Testis (tissue), 3 donors: Measurements from ENCODE around the gene HOMER1. TPM values are rescaled to one million over a fixed set of nuclear protein-coding genes. Genes with fewer than 3 reads are reported as not detected.

Source experiments
- DNase-seq: peaks from one replicate; pipeline ENCODE4 v3.0.0-alpha.2; 2019
- H3K27ac ChIP-seq, 2 donors: fragments of 200-600 bp; sonication (generic); one replicate each; pipeline ENCODE4 v1.5.1; 2019
- H3K27me3 ChIP-seq: fragments of 200-600 bp; sonication (generic); one replicate; pipeline ENCODE4 v1.5.1; 2019
- H3K36me3 ChIP-seq: fragments of 200-600 bp; sonication (generic); one replicate; pipeline ENCODE4 v1.5.1; 2017; ENCODE audit warnings: low read depth; ENCODE audit errors: missing control alignments
- H3K4me1 ChIP-seq: fragments of 200-600 bp; sonication (generic); one replicate; pipeline ENCODE4 v1.5.1; 2019
- H3K4me3 ChIP-seq, 2 donors: fragments of 200-600 bp; sonication (generic); one replicate each; pipeline ENCODE4 v1.5.1; 2017 to 2019
- H3K9me3 ChIP-seq: fragments of 200-600 bp; sonication (generic); one replicate; pipeline ENCODE4 v1.5.1; 2017
- CTCF ChIP-seq, 3 experiments: fragments of 450-650 bp in 2 of 3; fragments of 200-600 bp in 1 of 3; sonication (generic) in 1 of 3; IDR thresholded peaks; one replicate each; pipeline ENCODE4 v1.5.1; 2016 to 2019; ENCODE audit warnings: antibody characterized with exemption in 3 of 3, mild to moderate bottlenecking in 2 of 3, moderate library complexity in 1 of 3
- POLR2A ChIP-seq: fragments of 450-650 bp; IDR thresholded peaks from one replicate; pipeline ENCODE4 v1.6.1; 2017; ENCODE audit warnings: antibody characterized with exemption, mild to moderate bottlenecking, moderate library complexity
- WGBS, 2 donors: methylation state at CpG; one replicate each; pipeline ENCODE4 v1.1.5; 2018; 5-methylcytosine and 5-hydroxymethylcytosine counted together
- intact Hi-C: fragments of 100-400 bp; cut with DNase I; formaldehyde crosslinking; loops from one replicate; pipeline ENCODE4 v1.15.1; 2023; ENCODE audit warnings: low total_unique reads
- polyA plus RNA-seq: library from polyadenylated mRNA; stranded (reverse); fragments of 350-450 nt; fragmentation: Illumina TruSeq; extraction: RNeasy Lipid Tissue Mini Kit (QIAGEN cat#74804); gene quantifications from one replicate; pipeline ENCODE4 v1.2.3, GENCODE V29; 2014; ENCODE audit warnings: low read depth, low replicate concordance; ENCODE audit not compliant: insufficient read depth
- total RNA-seq, 2 donors: library from RNA; depleted of rRNA; stranded (reverse); fragments of >200 nt; gene quantifications; one replicate each; pipeline ENCODE4 v1.2.3, GENCODE V29; 2016

HOMER1 gene
- total and polyA plus RNA-seq, 3 donors from 2014 or later: 5.7 to 23.0 (median 20.4) TPM

- no peak overlapping the region for H3K27ac ChIP-seq
- no peaks in the 10 kb centered on the region for H3K9me3 ChIP-seq
- no peaks in the 10 kb centered on the region for H3K4me1 ChIP-seq
- H3K4me3 ChIP-seq: no peak overlapping the region
- intact Hi-C loops: no loop called here
- DNase-seq: no peak
- TF ChIP-seq CTCF (IDR thresholded peaks at IDR 0.05) (no peak), POLR2A (no peak)
- H3K36me3 ChIP-seq: no peaks in the 10 kb centered on the region
- WGBS, 2 donors: 74 to 79% methylated on average over 2 of the region's 2 CpGs
- H3K27me3 ChIP-seq: no peaks in the 10 kb centered on the region
Observed at GRCh38 chr5:79416499-79416898, 97.4 kb downstream of the HOMER1 start.

GRCh38 chr5:79413112-79413511, 100.8 kb downstream of the HOMER1 start:
- no peak for DNase-seq
- H3K36me3 ChIP-seq: no peaks in the 10 kb centered on the region

DNA sequence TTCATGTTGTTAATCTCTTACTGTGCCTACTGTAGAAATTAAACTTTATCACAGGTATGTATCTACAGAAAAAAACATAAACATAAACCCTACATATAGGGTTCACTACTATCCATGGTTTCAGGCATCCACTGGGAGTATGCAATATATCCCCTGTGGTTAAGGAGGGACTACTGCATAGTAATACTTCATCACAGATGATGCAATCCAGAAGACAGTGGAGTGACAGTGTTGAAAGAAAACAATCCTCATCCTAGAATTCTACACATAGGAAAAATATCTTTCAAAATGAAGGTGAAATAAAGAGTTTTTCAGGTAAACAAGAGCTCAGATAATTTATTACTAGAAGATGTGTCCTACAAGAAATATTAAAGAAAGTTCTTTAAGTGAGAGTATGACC, 105.9 kb downstream of the HOMER1 start:
- no peak for DNase-seq
- no peak overlapping the region for H3K27ac ChIP-seq
- no peaks in the 10 kb centered on the region for H3K9me3 ChIP-seq
- intact Hi-C loops: no loop called here
- TF ChIP-seq POLR2A: no peak
- TF ChIP-seq CTCF (IDR thresholded peaks at IDR 0.05): no peak
- H3K4me1 ChIP-seq: no peaks in the 10 kb centered on the region
- H3K27me3 ChIP-seq: no peaks in the 10 kb centered on the region
- H3K4me3 ChIP-seq: no peak overlapping the region
- H3K36me3 ChIP-seq: no peaks in the 10 kb centered on the region

More at GRCh38 chr5:79413112-79413511, 100.8 kb downstream of the HOMER1 start:
- no peaks in the 10 kb centered on the region for H3K9me3 ChIP-seq
- H3K27me3 ChIP-seq: no peaks in the 10 kb centered on the region
- H3K4me1 ChIP-seq: no peaks in the 10 kb centered on the region
- intact Hi-C loops: no loop called here
- TF ChIP-seq POLR2A: no peak
- TF ChIP-seq CTCF (IDR thresholded peaks at IDR 0.05): no peak
- H3K4me3 ChIP-seq: no peak overlapping the region
- H3K27ac ChIP-seq: no peak overlapping the region

- TF ChIP-seq POLR2A (no peak), CTCF (IDR thresholded peaks at IDR 0.05) (no peak)
- intact Hi-C loops: no loop called here
- no peaks in the 10 kb centered on the region for H3K36me3 ChIP-seq
- WGBS, 2 donors: 93 to 95% methylated on average over 1 of the region's 1 CpG
- no peak overlapping the region for H3K4me3 ChIP-seq
- H3K27ac ChIP-seq: no peak overlapping the region
- no peaks in the 10 kb centered on the region for H3K27me3 ChIP-seq
- no peak for DNase-seq
- H3K9me3 ChIP-seq: no peaks in the 10 kb centered on the region
- H3K4me1 ChIP-seq: no peaks in the 10 kb centered on the region
Observed at GRCh38 chr5:79407591-79407990, 106.3 kb downstream of the HOMER1 start.

DNA sequence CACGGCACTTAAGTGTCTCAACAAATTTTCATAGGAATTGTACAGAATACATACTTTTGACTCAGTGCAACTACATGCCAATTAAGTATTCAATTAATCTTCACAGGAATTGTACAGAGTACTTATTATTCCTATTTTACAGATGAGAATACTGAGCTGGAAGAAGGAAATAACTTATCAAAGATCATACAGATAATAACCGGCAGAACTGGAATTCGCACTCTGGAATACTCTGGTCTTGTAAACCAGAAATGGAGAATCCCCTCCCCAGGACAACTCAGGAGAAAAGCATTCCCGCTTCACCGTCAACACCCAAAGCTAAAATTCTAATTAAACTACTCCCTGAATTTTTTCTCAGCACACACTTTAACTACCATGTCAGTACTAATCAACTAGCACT, 112.7 kb downstream of the HOMER1 start:
- Histone ChIP-seq H3K27ac (no peak overlapping the region), H3K9me3 (no peaks in the 10 kb centered on the region), H3K4me1 (no peaks in the 10 kb centered on the region), H3K36me3 (no peaks in the 10 kb centered on the region), H3K27me3 (no peaks in the 10 kb centered on the region), H3K4me3 (no peak overlapping the region)
- no peak for TF ChIP-seq CTCF (IDR thresholded peaks at IDR 0.05)
- 85 to 87% methylated on average over 5 of the region's 5 CpGs for WGBS, 2 donors
- no peak for DNase-seq
- intact Hi-C loops: no loop called here
